HG02943 (cell line): ENCODE results near the gene PADI4.

Experiments
- ATAC-seq: cut with Tn5 transposase; IDR thresholded peaks from one replicate; pipeline ENCODE4 v1.9.1; 2021; ENCODE audit warnings: mild to moderate bottlenecking, low read depth, moderate library complexity; ENCODE audit not compliant: unreplicated experiment

The PADI4 gene, protein sequence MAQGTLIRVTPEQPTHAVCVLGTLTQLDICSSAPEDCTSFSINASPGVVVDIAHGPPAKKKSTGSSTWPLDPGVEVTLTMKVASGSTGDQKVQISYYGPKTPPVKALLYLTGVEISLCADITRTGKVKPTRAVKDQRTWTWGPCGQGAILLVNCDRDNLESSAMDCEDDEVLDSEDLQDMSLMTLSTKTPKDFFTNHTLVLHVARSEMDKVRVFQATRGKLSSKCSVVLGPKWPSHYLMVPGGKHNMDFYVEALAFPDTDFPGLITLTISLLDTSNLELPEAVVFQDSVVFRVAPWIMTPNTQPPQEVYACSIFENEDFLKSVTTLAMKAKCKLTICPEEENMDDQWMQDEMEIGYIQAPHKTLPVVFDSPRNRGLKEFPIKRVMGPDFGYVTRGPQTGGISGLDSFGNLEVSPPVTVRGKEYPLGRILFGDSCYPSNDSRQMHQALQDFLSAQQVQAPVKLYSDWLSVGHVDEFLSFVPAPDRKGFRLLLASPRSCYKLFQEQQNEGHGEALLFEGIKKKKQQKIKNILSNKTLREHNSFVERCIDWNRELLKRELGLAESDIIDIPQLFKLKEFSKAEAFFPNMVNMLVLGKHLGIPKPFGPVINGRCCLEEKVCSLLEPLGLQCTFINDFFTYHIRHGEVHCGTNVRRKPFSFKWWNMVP

DNA sequence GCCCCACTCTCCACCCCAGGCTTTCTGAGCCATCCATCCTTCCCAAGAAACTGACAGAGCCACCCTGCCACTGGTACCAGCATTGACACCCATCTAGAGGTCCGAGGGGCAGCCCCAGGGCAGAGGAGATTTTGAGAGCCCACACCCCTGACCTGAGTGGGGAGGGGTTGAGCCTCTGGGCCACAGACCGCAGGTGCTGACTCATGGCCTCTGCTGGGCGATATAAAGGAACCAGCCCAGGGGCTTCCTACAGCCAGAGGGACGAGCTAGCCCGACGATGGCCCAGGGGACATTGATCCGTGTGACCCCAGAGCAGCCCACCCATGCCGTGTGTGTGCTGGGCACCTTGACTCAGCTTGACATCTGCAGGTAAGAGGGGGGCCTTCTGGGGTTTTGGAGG, at the start of gene PADI4:
Gene PADI4, plus strand, starts transcription at position 252 of the 400 bp plus-strand sequence. Its CDS starts 26 bp downstream, at position 278.
- ATAC-seq, result no peak

DNA sequence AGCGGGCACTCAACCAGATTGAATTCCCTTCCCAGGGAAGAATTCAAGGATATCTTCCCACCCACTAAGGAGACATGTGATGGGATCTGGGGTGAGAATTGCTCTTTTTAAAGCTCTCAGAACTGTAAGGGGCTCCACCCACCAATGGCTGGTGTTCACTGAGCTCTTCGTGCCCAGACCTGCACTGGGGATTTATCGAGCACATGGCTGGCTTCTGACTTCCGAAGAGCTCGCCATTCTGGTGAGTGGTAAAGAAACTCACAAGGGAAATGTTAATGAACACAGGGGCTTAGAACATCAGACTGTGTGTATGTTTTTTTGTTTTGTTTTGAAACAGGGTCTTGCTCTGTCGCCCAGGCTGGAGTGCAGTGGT, 49.3 kb upstream of the PADI4 start:
- ATAC-seq, result no peak

DNA sequence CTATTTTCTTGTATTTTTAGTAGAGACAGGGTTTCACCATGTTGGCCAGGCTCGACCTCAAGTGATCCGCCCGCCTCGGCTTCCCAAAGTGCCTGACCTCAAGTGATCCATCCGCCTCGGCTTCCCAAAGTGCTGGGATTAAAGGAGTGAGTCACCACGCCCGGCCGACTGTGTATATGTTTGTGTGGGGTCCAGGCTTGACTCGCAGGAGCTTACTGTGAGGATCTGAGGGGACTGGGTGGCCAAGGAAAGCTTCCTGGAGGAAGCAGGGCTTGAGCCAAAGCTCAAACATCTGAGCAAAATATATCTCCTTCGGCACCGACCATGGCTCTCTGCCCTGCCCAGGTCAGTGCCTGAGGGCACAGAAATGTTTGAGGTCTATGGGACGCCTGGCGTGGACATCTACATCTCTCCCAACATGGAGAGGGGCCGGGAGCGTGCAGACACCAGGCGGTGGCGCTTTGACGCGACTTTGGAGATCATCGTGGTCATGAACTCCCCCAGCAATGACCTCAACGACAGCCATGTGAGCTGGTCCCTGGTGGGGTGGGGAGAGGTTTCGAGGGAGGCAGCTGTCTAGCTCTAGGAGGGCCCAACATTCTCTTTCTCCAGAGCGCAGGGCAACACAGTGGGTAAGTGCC, 48.6 kb upstream of the PADI4 start:
- no peak for ATAC-seq

GRCh38 chr1:17260264-17260663, 47.7 kb upstream of the PADI4 start:
- no peak for ATAC-seq

DNA sequence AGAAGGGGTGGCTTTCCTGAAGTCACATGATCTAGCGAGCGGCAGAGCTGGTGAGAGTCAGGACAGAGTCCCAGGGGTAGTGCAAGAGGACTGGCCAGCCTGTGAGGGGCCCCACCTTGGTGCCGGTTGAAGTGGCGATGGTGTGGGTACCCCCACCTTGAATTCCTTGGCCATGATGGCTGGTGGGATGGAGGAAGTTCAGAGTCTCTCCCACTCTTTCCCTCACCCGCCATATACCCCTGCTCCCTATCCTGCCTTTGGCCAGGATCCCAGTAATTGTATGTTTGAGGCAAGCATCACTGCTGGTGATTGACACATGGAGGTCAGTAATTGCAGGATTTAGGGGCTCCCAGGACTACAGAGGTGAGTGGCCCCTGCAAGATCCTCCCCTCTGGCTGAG, 47.3 kb upstream of the PADI4 start:
- ATAC-seq, result no peak

DNA sequence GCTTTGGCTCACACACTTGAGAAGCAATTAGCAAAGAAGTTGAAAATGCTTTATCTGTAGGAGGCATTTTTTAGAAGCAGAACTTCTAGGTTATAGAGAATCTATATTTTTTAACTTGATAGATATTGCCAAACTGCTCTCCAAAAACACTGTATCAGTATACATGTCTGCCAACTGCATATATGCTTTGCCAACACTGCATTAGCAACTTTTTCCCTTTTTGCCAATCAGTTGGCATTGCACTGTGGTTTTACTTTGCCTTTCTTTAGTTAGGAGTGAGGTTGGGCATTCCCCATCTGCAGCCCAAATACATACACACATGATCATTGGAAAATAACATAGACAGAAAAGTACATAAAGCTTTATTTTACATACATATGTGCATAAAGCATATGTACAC, 44.1 kb upstream of the PADI4 start:
- no peak for ATAC-seq

- ATAC-seq, result no peak
Observed at GRCh38 chr1:17264470-17264869, 43.5 kb upstream of the PADI4 start.

- ATAC-seq, result no peak
Observed at GRCh38 chr1:17265162-17265561, 42.8 kb upstream of the PADI4 start.

GRCh38 chr1:17265950-17266349, 42.0 kb upstream of the PADI4 start:
- no peak for ATAC-seq

- no peak for ATAC-seq
Observed at GRCh38 chr1:17270891-17271765, 36.9 kb upstream of the PADI4 start.

- ATAC-seq, result no peak
Observed at GRCh38 chr1:17272066-17272465, 35.9 kb upstream of the PADI4 start.

DNA sequence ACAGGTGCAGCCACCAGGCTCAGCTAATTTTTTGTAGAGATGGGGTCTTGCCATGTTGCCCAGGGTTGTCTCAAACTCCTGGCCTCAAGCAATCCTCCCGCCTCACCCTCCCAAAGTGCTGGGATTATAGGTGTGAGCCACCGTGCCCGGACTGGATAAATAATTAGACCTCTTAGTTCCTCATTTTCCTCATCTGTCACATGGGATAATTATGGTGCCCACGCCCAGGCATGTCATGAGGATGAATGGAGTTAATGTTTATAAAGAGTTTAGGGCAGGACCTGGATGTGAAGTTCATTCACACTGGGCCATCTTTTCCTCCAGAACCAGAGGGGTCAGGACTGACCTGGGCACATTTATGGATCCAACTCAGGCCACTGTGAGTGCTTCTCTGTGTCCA, 35.4 kb upstream of the PADI4 start:
- no peak for ATAC-seq

GRCh38 chr1:17273096-17273495, 34.9 kb upstream of the PADI4 start:
- no peak for ATAC-seq

DNA sequence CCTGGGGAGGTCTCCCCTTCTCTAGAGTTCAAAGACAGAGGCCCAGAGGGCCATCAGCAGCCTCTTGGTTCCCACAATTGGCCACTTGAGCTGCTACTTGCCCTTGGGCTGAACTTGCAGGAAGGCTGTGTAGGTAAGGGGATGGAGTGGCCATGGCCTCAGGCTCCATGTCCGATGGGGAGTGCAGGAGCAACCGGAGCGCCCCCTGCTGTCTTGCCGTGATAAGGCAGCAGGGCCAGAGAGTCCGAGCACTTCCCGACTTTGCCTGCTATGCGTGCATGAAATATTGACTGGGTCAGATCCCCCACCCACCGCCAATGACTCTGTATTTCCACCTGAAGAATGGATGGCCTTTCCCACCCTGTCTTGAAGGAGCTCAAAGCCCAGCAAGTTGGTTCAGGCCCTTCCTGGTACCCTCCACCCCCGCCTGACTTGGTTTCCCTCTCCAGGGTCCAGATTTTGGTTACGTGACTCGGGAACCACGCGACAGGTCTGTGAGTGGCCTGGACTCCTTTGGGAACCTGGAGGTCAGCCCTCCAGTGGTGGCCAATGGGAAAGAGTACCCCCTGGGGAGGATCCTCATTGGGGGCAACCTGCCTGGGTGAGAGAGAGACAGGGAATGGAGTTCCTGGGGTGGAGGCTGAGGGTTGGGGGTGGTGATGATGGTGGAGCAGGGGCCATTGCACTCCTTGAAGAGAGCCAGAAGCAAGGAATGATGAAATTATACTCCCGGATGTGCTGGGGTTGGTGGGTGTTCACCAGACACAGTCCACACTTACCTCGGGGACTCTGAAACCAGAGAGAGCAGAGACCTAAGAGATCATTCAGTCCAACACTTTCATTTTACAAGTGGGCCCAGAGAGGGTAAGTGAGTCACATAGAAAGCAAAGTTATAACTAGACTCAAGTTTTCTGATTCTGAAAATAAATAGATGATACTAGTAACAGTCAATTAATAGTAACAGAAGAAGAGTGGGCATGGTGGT, 33.5 kb upstream of the PADI4 start:
- no peak for ATAC-seq

DNA sequence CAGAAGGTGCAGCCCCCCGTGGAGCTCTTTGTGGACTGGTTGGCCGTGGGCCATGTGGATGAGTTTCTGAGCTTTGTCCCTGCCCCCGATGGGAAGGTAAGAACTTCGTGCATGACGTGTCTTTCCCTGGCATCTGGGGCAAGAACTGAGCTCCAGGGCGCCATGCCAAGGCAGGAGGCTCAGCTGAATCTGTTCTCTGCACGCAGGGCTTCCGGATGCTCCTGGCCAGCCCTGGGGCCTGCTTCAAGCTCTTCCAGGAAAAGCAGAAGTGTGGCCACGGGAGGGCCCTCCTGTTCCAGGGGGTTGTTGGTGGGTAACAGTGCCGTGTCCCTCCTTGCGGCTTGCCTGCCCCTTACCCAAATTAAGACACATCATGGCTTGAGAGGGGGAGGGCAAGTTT, 31.4 kb upstream of the PADI4 start:
- ATAC-seq, result no peak

DNA sequence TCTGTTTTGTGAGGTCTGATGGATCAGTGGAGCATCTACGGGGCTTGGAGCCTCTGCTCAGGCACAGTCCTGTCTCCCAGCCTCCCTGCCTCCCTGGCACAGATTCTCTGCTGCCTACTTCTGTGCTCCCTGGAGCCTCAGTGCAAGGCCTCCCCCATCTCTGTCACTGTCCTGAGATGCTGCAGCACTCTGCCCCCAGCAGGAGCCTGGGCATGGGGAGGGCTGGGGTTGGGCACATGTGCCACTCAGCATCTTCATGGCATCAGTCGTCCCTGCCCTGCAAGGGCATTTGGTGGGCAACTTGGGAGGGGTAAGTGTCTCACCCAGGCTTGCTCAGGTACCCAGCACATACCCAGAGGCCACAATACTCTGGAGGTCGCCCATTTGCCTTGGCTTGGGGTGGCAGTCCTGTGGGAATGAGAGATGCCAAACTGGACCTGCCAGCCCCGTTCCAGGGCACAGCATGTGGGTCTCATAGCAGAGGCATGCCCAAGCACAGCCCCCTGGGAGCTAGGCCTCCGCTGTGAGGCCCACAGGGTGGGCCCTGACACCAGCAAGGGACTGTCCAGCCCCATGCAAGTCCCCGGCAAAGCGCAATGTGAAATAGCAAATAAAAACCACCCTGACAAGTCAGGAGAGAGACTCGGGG, 30.4 kb upstream of the PADI4 start:
- ATAC-seq, result no peak

GRCh38 chr1:17278996-17279830, 28.8 kb upstream of the PADI4 start:
- ATAC-seq, result no peak

DNA sequence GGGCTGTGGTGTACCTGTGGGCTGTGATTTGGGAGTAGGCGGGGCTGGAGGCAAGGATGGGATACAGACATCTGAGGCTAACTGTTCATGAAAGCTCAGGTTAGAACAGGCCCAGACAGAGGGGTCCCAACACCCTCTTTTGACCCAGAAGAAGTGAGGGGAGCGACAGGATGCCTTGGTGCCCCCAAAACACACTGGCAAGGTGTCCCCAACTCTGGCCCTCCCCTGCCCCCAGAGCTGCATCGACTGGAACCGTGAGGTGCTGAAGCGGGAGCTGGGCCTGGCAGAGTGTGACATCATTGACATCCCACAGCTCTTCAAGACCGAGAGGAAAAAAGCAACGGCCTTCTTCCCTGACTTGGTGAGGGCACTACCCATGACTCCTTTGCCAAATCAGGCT, 27.6 kb upstream of the PADI4 start:
- no peak for ATAC-seq
